GM12865 (cell line): Measurements from ENCODE around the gene PCCA.

ENCODE experiments used
- DNase-seq: peaks from one replicate; pipeline ENCODE4 v3.0.0; 2010; ENCODE audit warnings: low read depth
- H3K4me3 ChIP-seq: 2 replicates; pipeline ENCODE4 v1.5.1; 2011; ENCODE audit warnings: mild to moderate bottlenecking, low read depth, low read length, control low read depth
- CTCF ChIP-seq: IDR thresholded peaks from 2 replicates; pipeline ENCODE4 v1.5.1; 2011; ENCODE audit warnings: low read length, control low read depth, low read depth, inconsistent platforms; ENCODE audit not compliant: insufficient read depth; ENCODE audit errors: missing control alignments

PCCA gene

GRCh38 chr13:100347968-100348367 is 259.1 kb downstream of the PCCA start:
- no peak for DNase-seq
- no peak overlapping the region for H3K4me3 ChIP-seq
- TF ChIP-seq CTCF, result no peak

- TF ChIP-seq CTCF, result no peak
- no peak overlapping the region for H3K4me3 ChIP-seq
- DNase-seq, result no peak
Observed at GRCh38 chr13:100349594-100349993, 260.7 kb downstream of the PCCA start.

GRCh38 chr13:100350601-100351000 is 261.7 kb downstream of the PCCA start:
- DNase-seq, result no peak
- H3K4me3 ChIP-seq, result no peak overlapping the region
- TF ChIP-seq CTCF, result no peak

GRCh38 chr13:100356426-100356825 is 267.5 kb downstream of the PCCA start:
- no peak for DNase-seq
- no peak overlapping the region for H3K4me3 ChIP-seq
- no peak for TF ChIP-seq CTCF

GRCh38 chr13:100356889-100357288 is 268.0 kb downstream of the PCCA start:
- no peak for TF ChIP-seq CTCF
- H3K4me3 ChIP-seq, result no peak overlapping the region
- DNase-seq, result no peak

GRCh38 chr13:100357764-100358163 is 268.9 kb downstream of the PCCA start:
- DNase-seq, result no peak
- TF ChIP-seq CTCF, result no peak
- H3K4me3 ChIP-seq, result no peak overlapping the region

- no peak for TF ChIP-seq CTCF
- DNase-seq, result no peak
- no peak overlapping the region for H3K4me3 ChIP-seq
Observed at GRCh38 chr13:100361504-100361903, 272.6 kb downstream of the PCCA start.
